ENCODE results near the gene C20orf204.

- no peak for TF ChIP-seq POLR2A (IDR thresholded peaks at IDR 0.05)
- TF ChIP-seq, protein P1, sequence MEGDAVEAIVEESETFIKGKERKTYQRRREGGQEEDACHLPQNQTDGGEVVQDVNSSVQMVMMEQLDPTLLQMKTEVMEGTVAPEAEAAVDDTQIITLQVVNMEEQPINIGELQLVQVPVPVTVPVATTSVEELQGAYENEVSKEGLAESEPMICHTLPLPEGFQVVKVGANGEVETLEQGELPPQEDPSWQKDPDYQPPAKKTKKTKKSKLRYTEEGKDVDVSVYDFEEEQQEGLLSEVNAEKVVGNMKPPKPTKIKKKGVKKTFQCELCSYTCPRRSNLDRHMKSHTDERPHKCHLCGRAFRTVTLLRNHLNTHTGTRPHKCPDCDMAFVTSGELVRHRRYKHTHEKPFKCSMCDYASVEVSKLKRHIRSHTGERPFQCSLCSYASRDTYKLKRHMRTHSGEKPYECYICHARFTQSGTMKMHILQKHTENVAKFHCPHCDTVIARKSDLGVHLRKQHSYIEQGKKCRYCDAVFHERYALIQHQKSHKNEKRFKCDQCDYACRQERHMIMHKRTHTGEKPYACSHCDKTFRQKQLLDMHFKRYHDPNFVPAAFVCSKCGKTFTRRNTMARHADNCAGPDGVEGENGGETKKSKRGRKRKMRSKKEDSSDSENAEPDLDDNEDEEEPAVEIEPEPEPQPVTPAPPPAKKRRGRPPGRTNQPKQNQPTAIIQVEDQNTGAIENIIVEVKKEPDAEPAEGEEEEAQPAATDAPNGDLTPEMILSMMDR (IDR thresholded peaks at IDR 0.05), result no peak
Observed at GRCh38 chr20:64023361-64024140, 12.4 kb upstream of the C20orf204 start.

All from adrenal gland (tissue), 5 donors.